ENCODE results near the gene KIAA0319L. TPM values are rescaled to one million over a fixed set of nuclear protein-coding genes. Genes with fewer than 3 reads are reported as not detected.

The KIAA0319L gene
- total RNA-seq, 1 experiment from 2014 or later = 46.4 TPM

DNA sequence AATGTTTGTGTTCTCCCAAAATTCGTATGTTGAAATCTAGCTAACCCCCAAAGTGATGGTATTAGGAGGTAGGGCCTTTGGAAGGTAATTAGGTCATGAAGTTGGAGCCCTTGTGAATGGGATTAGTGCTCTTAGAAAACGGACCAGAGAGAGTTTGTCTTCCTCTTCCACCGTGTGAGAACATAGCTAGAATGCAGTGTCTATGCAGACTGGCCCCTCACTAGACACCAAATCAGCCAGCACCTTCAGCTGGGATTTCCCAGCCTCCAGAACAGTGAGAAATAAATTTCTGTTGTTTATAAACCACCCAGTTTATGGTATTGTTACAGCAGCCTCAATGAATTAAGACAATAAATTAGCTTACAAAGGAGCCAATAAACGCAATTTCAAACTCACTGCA lies 58.0 kb downstream of the KIAA0319L start:
- no peaks in the 10 kb centered on the region for H3K27me3 Mint-ChIP-seq (ENCODE audit: low read depth)
- H3K4me3 Mint-ChIP-seq = no peak overlapping the region
- DNase-seq = no peak
- H2BK5ac ChIP-seq (ENCODE audit: insufficient read length, low read length) = no peak overlapping the region
- TF ChIP-seq, protein P1, sequence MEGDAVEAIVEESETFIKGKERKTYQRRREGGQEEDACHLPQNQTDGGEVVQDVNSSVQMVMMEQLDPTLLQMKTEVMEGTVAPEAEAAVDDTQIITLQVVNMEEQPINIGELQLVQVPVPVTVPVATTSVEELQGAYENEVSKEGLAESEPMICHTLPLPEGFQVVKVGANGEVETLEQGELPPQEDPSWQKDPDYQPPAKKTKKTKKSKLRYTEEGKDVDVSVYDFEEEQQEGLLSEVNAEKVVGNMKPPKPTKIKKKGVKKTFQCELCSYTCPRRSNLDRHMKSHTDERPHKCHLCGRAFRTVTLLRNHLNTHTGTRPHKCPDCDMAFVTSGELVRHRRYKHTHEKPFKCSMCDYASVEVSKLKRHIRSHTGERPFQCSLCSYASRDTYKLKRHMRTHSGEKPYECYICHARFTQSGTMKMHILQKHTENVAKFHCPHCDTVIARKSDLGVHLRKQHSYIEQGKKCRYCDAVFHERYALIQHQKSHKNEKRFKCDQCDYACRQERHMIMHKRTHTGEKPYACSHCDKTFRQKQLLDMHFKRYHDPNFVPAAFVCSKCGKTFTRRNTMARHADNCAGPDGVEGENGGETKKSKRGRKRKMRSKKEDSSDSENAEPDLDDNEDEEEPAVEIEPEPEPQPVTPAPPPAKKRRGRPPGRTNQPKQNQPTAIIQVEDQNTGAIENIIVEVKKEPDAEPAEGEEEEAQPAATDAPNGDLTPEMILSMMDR (conservative IDR thresholded peaks at IDR 0.05) = no peak
- H2BK20ac ChIP-seq (ENCODE audit: low read depth, low read length, poor library complexity, severe bottlenecking) = no peak overlapping the region
- no peaks in the 10 kb centered on the region for H3K9me3 ChIP-seq (ENCODE audit: control insufficient read depth, low read depth, low read length)
- H3K4me1 ChIP-seq (ENCODE audit: insufficient read depth, low read length) = no peaks in the 10 kb centered on the region
- H4K5ac ChIP-seq (ENCODE audit: insufficient read length, low read depth, low read length) = no peak overlapping the region
- H3K9ac ChIP-seq (ENCODE audit: extremely low read depth, insufficient read length, low read length) = no peak overlapping the region
- no peaks in the 10 kb centered on the region for H3K79me1 ChIP-seq (ENCODE audit: insufficient read depth, low read depth, low read length, poor library complexity, severe bottlenecking)
- H3K4ac ChIP-seq (ENCODE audit: low read depth, low read length) = no peak overlapping the region
- H3K56ac ChIP-seq (ENCODE audit: insufficient read length, low read depth, low read length) = no peak overlapping the region
- no peak overlapping the region for H4K91ac ChIP-seq (ENCODE audit: insufficient read length, low read depth, low read length)
- H3K14ac ChIP-seq (ENCODE audit: insufficient read depth, low read length) = no peak overlapping the region
- H3K27me3 ChIP-seq (ENCODE audit: insufficient read depth, low read length) = no peaks in the 10 kb centered on the region
- H3K4me1 Mint-ChIP-seq = no peaks in the 10 kb centered on the region
- no peak overlapping the region for H3K4me2 ChIP-seq (ENCODE audit: insufficient read depth, insufficient read length, low read length)
- H3K23me2 ChIP-seq (ENCODE audit: insufficient read length, low read depth, low read length, poor library complexity, severe bottlenecking) = no peaks in the 10 kb centered on the region
- WGBS (ENCODE audit: extremely low coverage, insufficient read length, low lambda C conversion rate) = no CpG with 5 or more reads among the region's 4 CpGs
- no peak overlapping the region for H3K23ac ChIP-seq (ENCODE audit: insufficient read length, low read depth, low read length)
- no peak overlapping the region for H2BK12ac ChIP-seq (ENCODE audit: insufficient read length, low read depth, low read length)
- H3K18ac ChIP-seq (ENCODE audit: insufficient read length, low read depth, low read length) = no peak overlapping the region
- no peak overlapping the region for H2AFZ ChIP-seq (ENCODE audit: low read length)
- peak overlapping the region in 1 of 3 experiments; percentile 52; a peak in 1 of 7 replicates for H3K27ac Mint-ChIP-seq
- no peaks in the 10 kb centered on the region for H4K20me1 ChIP-seq (ENCODE audit: control insufficient read depth, insufficient read depth, insufficient read length)
- no peak overlapping the region for H2AK5ac ChIP-seq (ENCODE audit: insufficient read length, low read length)
- H4K8ac ChIP-seq (replicated peaks; ENCODE audit: insufficient read length, low read depth, low read length) = no peak overlapping the region
- no peak overlapping the region for H3T11ph ChIP-seq (ENCODE audit: low read length)
- H3K79me2 ChIP-seq (ENCODE audit: insufficient read depth, low read length) = no peaks in the 10 kb centered on the region
- H3K36me3 Mint-ChIP-seq (ENCODE audit: insufficient read depth in 1 of 3, low read depth in 3 of 3) = peaks cover 5 to 11% (median 6%) of the 10 kb centered on the region in 3 experiments; a peak in 3 of 7 replicates
- H3K9me3 Mint-ChIP-seq = no peaks in the 10 kb centered on the region
- H2BK120ac ChIP-seq (ENCODE audit: low read depth, low read length, poor library complexity, severe bottlenecking) = no peak overlapping the region
- no peak overlapping the region for H3K27ac ChIP-seq (ENCODE audit: insufficient read length, low read depth, low read length)
- H2BK15ac ChIP-seq (ENCODE audit: low read depth, low read length) = no peak overlapping the region

All from H9 (cell line).